Measurements from ENCODE around the gene MS4A10.

GRCh38 chr11:60771146-60771545 is 14.0 kb upstream of the MS4A10 start:
- TF ChIP-seq CTCF (IDR thresholded peaks at IDR 0.05), result no peak
- TF ChIP-seq MAX (CRISPR knock-in tag; IDR thresholded peaks at IDR 0.05), result no peak
- no peak for TF ChIP-seq ZNF281 (CRISPR knock-in tag; IDR thresholded peaks at IDR 0.05)
- TF ChIP-seq ATF1 (CRISPR knock-in tag; IDR thresholded peaks at IDR 0.05), result no peak
- TF ChIP-seq MYBL2 (CRISPR knock-in tag; IDR thresholded peaks at IDR 0.05), result no peak
- TF ChIP-seq SP1 (CRISPR knock-in tag; conservative IDR thresholded peaks at IDR 0.05), result no peak
- no peak for TF ChIP-seq ZNF532 (CRISPR knock-in tag; IDR thresholded peaks at IDR 0.05; ENCODE audit: borderline replicate concordance)
- TF ChIP-seq ZNF138 (CRISPR knock-in tag; conservative IDR thresholded peaks at IDR 0.05), result no peak
- no peak for TF ChIP-seq NFYB (CRISPR knock-in tag; conservative IDR thresholded peaks at IDR 0.05; ENCODE audit: low read depth)
- no peak for TF ChIP-seq MLX (CRISPR knock-in tag; IDR thresholded peaks at IDR 0.05)
- TF ChIP-seq ZNF219 (CRISPR knock-in tag; IDR thresholded peaks at IDR 0.05; ENCODE audit: borderline replicate concordance), result no peak
- no peak for TF ChIP-seq FOXK1 (CRISPR knock-in tag; IDR thresholded peaks at IDR 0.05)
- no peak for TF ChIP-seq ZNF396 (CRISPR knock-in tag; IDR thresholded peaks at IDR 0.05; ENCODE audit: borderline replicate concordance)
- TF ChIP-seq FOXP1 (CRISPR knock-in tag; IDR thresholded peaks at IDR 0.05; ENCODE audit: borderline replicate concordance), result no peak

All from WTC11 (cell line).